Ascending aorta (tissue), 2 donors: ENCODE measurements around the gene SAXO1. TPM values are rescaled to one million over a fixed set of nuclear protein-coding genes. Genes with fewer than 3 reads are reported as not detected.

Source experiments
- DNase-seq, 2 donors: peaks; one replicate each; pipeline ENCODE4 v3.0.0-alpha.2; 2019; ENCODE audit warnings: low spot score in 2 of 2
- H3K27ac ChIP-seq, 2 donors: fragments of 200-600 bp; sonication (generic); one replicate each; pipeline ENCODE4 v1.5.1; 2016 to 2017; ENCODE audit warnings: mild to moderate bottlenecking in 1 of 2
- H3K27me3 ChIP-seq: fragments of 200-600 bp; sonication (generic); one replicate; pipeline ENCODE4 v1.5.1; 2017
- H3K36me3 ChIP-seq, 2 donors: fragments of 200-600 bp; sonication (generic); one replicate each; pipeline ENCODE4 v1.5.1; 2016
- H3K4me1 ChIP-seq, 2 donors: fragments of 200-600 bp; sonication (generic); one replicate each; pipeline ENCODE4 v1.5.1; 2016 to 2017; ENCODE audit warnings: mild to moderate bottlenecking in 1 of 2
- H3K4me3 ChIP-seq, 2 donors: fragments of 200-600 bp; sonication (generic); one replicate each; pipeline ENCODE4 v1.5.1; 2016 to 2017; ENCODE audit warnings: mild to moderate bottlenecking in 1 of 2
- H3K9me3 ChIP-seq, 2 donors: fragments of 200-600 bp; sonication (generic); one replicate each; pipeline ENCODE4 v1.5.1; 2016
- intact Hi-C: fragments of 100-400 bp; cut with DNase I; formaldehyde crosslinking; loops from one replicate; pipeline ENCODE4 v1.15.1; 2023
- total RNA-seq: library from RNA; depleted of rRNA; stranded (reverse); fragments of >200 nt; gene quantifications from one replicate; pipeline ENCODE4 v1.1.0, GENCODE V29; 2016
- TF ChIP-seq, protein P1 (sequence below), 3 experiments: fragments of 200-600 bp in 2 of 3; fragments of 450-650 bp in 1 of 3; sonication (generic) in 2 of 3; IDR thresholded peaks; one replicate each; pipeline ENCODE4 v1.5.1; 2016 to 2019; ENCODE audit warnings: antibody characterized with exemption in 3 of 3, mild to moderate bottlenecking in 1 of 3, moderate library complexity in 1 of 3

The SAXO1 gene
- total RNA-seq, 1 donor from 2014 or later, result 0.11 TPM

DNA sequence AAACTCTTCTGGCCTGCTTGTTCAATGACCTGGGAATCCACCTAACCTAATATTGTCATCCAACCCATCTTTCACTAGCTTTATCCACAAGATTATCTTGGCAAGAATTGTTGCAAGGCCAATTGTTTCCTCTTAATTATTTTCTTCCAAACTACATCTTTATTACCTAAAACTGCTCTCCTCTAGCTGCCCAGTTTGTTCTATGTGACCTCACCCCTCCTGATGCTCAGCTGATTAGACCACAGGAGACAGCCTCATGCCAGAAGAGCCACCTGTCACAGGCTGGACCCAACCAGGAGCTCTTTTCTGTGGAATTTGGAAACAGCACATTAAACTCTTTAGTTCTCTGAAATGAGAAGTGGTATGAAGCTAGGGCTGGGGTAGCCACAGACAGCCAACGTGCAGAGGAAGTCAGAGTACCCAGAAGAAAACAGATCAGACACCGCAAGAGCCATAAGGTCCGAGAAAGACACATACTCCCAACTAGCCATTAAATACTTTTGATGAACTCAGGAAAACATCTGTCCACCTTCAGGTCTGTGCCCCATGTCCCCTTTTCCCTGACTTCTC lies 12.0 kb downstream of the SAXO1 start:
- intact Hi-C loops, result no loop called here
- no peak overlapping the region for H3K4me3 ChIP-seq
- no peaks in the 10 kb centered on the region for H3K4me1 ChIP-seq
- no peaks in the 10 kb centered on the region for H3K9me3 ChIP-seq
- TF ChIP-seq, protein P1, sequence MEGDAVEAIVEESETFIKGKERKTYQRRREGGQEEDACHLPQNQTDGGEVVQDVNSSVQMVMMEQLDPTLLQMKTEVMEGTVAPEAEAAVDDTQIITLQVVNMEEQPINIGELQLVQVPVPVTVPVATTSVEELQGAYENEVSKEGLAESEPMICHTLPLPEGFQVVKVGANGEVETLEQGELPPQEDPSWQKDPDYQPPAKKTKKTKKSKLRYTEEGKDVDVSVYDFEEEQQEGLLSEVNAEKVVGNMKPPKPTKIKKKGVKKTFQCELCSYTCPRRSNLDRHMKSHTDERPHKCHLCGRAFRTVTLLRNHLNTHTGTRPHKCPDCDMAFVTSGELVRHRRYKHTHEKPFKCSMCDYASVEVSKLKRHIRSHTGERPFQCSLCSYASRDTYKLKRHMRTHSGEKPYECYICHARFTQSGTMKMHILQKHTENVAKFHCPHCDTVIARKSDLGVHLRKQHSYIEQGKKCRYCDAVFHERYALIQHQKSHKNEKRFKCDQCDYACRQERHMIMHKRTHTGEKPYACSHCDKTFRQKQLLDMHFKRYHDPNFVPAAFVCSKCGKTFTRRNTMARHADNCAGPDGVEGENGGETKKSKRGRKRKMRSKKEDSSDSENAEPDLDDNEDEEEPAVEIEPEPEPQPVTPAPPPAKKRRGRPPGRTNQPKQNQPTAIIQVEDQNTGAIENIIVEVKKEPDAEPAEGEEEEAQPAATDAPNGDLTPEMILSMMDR (IDR thresholded peaks at IDR 0.05), result no peak
- no peak for DNase-seq
- H3K27me3 ChIP-seq, result no peaks in the 10 kb centered on the region
- no peak overlapping the region for H3K27ac ChIP-seq
- H3K36me3 ChIP-seq, result no peaks in the 10 kb centered on the region

DNA sequence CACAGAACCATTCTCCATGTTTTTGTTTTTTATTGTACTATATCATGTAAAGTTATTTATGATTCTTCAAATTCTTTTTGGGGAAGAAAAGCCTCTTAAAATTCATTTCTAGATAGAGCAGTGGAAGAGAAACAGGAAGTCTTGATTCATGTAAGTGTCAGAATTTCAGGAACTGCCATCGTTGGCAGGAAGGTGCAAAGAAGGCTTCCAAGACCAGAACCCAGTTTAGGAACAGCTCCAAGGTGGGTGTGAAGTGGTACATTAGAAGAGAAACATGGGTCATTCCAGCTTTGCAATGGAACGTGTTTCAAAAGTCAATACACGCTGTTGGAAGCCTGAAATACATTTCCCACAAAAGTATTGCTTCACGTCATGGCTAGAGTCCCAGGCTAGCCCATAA lies 14.8 kb downstream of the SAXO1 start:
- H3K27ac ChIP-seq, result no peak overlapping the region
- TF ChIP-seq, protein P1 (IDR thresholded peaks at IDR 0.05), result no peak
- no peaks in the 10 kb centered on the region for H3K36me3 ChIP-seq
- intact Hi-C loops, result no loop called here
- no peaks in the 10 kb centered on the region for H3K4me1 ChIP-seq
- DNase-seq, result no peak
- H3K27me3 ChIP-seq, result no peaks in the 10 kb centered on the region
- no peak overlapping the region for H3K4me3 ChIP-seq
- H3K9me3 ChIP-seq, result no peaks in the 10 kb centered on the region

DNA sequence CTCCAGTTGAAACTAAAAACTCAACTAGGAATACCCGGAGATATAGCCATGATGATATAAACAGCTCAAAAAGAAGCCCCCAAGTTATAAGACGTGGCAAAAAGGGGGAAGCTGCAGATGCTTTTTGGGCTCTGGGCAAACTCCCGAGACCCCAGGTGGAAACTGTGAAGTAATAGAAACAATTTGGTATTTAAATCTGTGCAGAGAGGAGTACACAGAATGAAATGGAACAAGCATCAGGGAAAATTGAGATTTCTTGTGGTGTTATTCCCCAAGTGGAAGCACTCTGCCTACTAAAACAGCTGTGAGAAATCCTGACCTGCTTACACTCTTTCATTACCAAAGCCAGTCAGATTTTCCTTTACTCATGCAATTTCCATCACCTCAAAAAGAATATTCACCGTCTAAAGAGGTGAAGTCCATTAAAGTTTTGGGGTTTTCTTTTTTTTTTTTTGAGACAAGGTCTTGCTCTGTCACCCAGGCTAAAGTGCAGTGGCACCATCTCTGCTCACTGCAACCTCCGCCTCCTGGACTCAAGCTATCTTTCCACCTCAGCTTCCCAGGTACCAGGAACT lies 23.5 kb downstream of the SAXO1 start:
- H3K4me1 ChIP-seq, result peaks cover 0 to 7% of the 10 kb centered on the region in 2 donors
- H3K27ac ChIP-seq, result no peak overlapping the region
- DNase-seq, result no peak

DNA sequence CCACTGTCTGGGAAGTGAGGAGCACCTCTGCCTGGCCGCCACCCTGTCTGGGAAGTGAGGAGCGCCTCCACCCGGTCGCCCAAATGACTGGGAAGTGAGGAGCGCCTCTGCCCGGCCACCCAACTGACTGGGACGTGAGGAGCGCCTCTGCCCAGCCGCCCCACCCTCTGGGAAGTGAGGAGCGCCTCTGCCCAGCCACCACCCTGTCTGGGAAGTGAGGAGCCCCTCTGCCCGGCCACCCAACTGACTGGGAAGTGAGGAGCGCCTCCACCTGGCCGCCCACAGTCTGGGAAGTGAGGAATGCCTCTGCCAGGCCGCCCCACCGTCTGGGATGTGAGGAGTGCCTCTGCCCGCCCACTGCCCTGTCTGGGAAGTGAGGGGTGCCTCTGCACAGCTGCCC lies 32.9 kb downstream of the SAXO1 start:
- H3K9me3 ChIP-seq, result no peaks in the 10 kb centered on the region
- no peak for DNase-seq
- H3K27me3 ChIP-seq, result no peaks in the 10 kb centered on the region
- no peak overlapping the region for H3K27ac ChIP-seq
- TF ChIP-seq, protein P1 (IDR thresholded peaks at IDR 0.05), result no peak
- no peaks in the 10 kb centered on the region for H3K4me1 ChIP-seq
- H3K4me3 ChIP-seq, result no peak overlapping the region
- intact Hi-C loops, result no loop called here
- no peaks in the 10 kb centered on the region for H3K36me3 ChIP-seq

More for the DNA sequence above, 23.5 kb downstream of the SAXO1 start:
- no peak overlapping the region for H3K4me3 ChIP-seq
- intact Hi-C loops, result no loop called here
- H3K27me3 ChIP-seq, result no peaks in the 10 kb centered on the region
- H3K9me3 ChIP-seq, result no peaks in the 10 kb centered on the region
- H3K36me3 ChIP-seq, result no peaks in the 10 kb centered on the region
- TF ChIP-seq, protein P1 (IDR thresholded peaks at IDR 0.05), result no peak

DNA sequence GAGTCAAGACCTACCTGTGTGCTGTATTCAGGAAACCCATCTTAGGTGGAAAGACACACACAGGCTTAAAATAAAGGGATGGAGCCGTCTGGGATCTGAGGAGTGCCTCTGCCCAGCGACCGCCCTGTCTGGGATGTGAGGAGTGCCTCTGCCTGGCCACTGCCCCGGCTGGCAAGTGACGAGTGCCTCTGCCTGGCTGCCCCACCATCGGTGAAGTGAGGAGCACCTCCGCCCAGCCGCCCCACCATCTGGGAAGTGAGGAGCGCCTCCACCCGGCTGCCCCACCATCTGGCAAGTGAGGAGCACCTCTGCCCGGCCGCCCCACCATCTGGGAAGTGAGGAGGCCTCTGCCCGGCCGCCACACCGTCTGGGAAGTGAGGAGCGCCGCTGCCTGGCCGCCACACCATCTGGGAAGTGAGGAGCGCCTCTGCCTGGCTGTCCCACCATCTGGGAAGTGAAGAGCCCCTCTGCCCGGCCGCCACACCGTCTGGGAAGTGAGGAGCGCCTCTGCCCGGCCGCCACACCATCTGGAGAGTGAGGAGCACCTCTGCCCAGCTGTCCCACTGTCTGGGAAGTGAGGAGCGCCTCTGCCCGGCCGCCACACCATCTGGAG lies 33.7 kb downstream of the SAXO1 start:
- Histone ChIP-seq H3K36me3 (no peaks in the 10 kb centered on the region), H3K4me1 (no peaks in the 10 kb centered on the region), H3K9me3 (no peaks in the 10 kb centered on the region), H3K27ac (no peak overlapping the region), H3K27me3 (no peaks in the 10 kb centered on the region), H3K4me3 (no peak overlapping the region)
- TF ChIP-seq, protein P1 (IDR thresholded peaks at IDR 0.05), result no peak
- DNase-seq, result no peak
- intact Hi-C loops, result no loop called here
